Fibroblast of mammary gland (primary cell): ENCODE data around the gene ZNF586.

ENCODE experiments used
- DNase-seq: peaks from one replicate; pipeline ENCODE4 v3.0.0-alpha.2; 2010; ENCODE audit warnings: low read depth
- H3K4me3 ChIP-seq: 2 replicates; pipeline ENCODE4 v1.5.1; 2011; ENCODE audit warnings: low read depth, mild to moderate bottlenecking, low read length, moderate library complexity; ENCODE audit not compliant: control insufficient read depth
- CTCF ChIP-seq: conservative IDR thresholded peaks from 2 replicates; pipeline ENCODE4 v1.5.1; 2011; ENCODE audit warnings: low read depth, low read length, inconsistent platforms; ENCODE audit not compliant: control insufficient read depth, insufficient read depth

ZNF586 gene

GRCh38 chr19:57776764-57777296, 7.4 kb downstream of the ZNF586 start:
- no peak for DNase-seq
- no peak for TF ChIP-seq CTCF
- H3K4me3 ChIP-seq = no peak overlapping the region

- DNase-seq = no peak
Measured at GRCh38 chr19:57778336-57778735, 8.9 kb downstream of the ZNF586 start.

GRCh38 chr19:57779220-57779845, 9.9 kb downstream of the ZNF586 start:
- H3K4me3 ChIP-seq = no peak overlapping the region
- TF ChIP-seq CTCF = no peak
- DNase-seq = peak; percentile 18

More at GRCh38 chr19:57778336-57778735, 8.9 kb downstream of the ZNF586 start:
- H3K4me3 ChIP-seq = no peak overlapping the region
- TF ChIP-seq CTCF = no peak

GRCh38 chr19:57786286-57786685, 16.8 kb downstream of the ZNF586 start:
- no peak for TF ChIP-seq CTCF
- no peak overlapping the region for H3K4me3 ChIP-seq

GRCh38 chr19:57786906-57787305, 17.4 kb downstream of the ZNF586 start:
- no peak overlapping the region for H3K4me3 ChIP-seq
- no peak for TF ChIP-seq CTCF
- no peak for DNase-seq

More at GRCh38 chr19:57786286-57786685, 16.8 kb downstream of the ZNF586 start:
- no peak for DNase-seq

GRCh38 chr19:57788114-57788692, 18.7 kb downstream of the ZNF586 start:
- TF ChIP-seq CTCF = no peak
- no peak for DNase-seq

More at GRCh38 chr19:57788114-57788692, 18.7 kb downstream of the ZNF586 start:
- no peak overlapping the region for H3K4me3 ChIP-seq
